GM19240 (cell line): Measurements from ENCODE around the gene FOXE3.
"Not testable (repeated sequence)": the region's sequence is repeated elsewhere in the genome, so short reads cannot be mapped to it uniquely, and the experiment has no call there.

Source experiments
- DNase-seq: peaks from one replicate; pipeline ENCODE4 v3.0.0; 2011; ENCODE audit warnings: low spot score; ENCODE audit not compliant: insufficient read length

FOXE3 gene

DNA sequence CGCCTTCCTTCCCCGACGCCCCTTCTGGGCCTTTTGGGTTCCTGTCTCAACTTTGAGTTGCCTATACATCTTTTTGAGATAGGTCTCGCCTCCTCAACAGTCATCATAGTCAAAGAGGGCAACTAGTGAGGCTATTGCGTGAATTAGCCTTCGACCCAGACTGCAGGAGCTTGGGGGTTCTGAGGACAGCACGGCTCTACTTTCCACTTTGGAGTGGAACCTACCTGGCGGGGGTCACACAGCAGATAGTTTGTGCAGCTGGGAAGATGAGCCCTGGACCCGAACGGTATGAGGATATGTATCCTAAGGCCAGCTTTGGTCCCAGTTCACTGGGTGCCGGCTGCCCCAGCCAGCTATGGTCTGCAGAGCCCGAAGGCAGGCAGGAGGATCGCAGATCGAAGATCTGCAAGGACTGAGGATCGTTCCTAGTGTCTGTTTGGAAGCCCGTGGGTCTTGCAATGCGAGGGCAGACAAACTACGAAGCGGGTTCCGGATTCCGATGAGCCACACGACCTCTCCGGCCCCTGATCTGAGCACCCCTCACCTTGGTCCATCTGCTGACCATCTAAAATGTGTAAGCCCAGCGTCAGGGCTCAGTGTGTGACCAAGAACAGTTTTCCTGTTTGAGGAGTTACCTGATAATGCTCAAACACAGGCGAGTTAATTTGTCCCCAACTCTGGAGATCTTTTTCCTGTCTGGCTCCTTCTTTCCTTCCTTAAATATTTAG, 29.9 kb downstream of the FOXE3 start:
- no peak for DNase-seq

DNA sequence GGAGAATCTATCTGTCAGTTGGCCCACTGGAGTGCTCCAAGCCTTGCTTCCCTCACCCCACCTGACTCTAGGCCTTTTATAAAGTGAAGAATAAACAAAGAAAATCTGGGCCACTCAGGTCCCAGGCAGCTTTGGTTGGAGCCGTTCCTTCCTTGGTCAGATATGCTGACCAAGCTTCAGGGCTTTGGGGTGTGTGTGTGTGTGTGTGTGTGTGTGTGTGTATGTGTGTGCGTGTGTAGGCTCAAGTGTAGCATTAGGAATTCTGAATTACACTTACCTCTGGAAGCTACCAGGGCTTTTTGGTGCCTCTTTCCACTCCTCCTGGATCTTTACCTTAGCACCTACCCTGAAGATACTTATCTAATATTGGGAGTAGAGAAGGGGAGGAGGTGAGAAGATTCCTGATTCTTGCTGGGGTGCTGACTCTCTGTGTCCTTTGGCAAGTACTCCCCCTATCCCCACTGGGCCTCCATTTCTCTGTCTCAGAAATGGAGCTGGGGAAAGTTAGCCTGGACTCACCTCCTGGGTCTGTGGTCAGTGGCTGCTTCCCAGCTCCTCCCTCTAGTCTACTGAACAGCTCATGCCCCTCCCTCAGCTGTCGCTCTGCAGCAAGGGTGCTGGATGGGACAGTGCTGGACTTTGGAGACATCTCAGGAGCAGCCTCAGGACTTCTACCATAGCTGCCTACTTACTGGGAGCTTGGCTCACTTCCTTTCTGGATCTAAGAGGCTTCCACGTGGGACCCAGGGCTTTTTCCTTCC, 32.6 kb downstream of the FOXE3 start:
- no peak for DNase-seq

DNA sequence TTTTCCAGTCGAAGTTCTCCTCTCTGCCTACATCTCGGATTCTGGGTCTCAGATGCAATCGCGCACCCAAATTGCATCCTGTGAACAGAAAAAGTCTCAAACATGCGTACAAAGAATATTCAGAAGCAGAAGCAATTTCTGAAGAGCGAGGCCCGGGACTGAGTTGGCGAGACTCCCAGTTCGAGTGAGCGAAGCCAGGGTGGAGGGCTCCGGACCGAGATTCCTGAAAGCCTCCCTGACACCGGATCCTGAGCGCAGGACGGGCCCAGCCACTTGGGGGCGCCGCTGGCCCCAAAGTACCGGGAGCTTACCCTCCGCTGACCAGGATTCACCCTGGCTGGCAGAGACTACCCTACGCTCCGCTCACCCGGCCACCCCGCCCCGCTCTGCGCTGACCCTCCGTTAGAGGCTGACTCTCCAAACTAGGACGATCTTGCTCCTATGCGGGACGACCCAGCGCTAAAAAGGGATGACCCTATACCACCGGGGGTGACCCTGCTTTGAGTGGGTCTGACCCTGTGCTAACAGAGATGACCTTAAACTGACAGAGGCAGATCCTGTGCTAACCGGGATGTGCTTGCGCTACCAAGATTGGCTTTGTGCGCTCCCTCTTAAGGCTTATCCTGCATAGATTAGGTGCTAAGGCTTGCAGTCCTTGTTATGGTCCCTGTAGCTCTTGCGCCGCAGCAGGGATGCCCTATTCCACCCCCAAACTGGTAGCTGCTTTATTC, 33.9 kb downstream of the FOXE3 start:
- DNase-seq, result no peak

DNA sequence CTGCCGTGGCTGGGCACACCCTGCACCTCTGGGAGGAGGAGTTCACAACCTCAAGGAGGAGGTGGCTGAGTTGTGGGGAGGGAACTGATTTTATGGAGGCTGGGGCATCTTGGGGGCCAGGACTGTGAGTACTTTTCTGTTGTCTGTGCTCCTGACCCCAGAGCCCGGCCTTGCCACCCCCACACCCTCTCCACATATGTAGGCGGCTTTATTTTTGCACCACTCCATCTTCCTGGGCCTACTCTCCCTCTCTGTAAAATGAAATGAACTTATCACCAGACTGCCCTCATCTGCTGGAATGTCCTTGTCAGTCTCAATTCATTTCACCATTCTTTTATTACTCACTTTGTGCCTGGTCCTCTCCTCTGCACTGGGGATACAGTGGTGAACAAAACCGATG, 34.5 kb downstream of the FOXE3 start:
- no peak for DNase-seq

DNA sequence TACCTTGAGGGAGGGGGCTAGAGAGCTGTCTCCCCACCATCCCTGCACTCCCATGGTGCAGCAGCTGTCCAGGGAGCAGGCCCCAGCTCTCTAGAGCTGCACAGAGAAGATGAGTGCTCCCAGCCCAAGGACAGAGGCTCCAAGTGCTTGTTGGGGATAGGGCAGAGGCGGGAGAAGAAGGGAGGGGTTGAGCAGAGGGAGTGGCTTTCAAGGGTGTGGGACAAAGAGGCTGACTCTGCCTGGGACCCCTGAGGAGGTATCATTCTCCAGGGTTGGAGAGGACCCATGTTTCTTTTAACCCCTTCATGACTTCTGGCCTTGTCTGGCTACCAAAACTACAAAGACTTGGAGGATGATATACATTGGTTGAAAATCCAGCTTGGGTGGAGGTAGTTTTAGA, 36.3 kb downstream of the FOXE3 start:
- DNase-seq, result no peak

DNA sequence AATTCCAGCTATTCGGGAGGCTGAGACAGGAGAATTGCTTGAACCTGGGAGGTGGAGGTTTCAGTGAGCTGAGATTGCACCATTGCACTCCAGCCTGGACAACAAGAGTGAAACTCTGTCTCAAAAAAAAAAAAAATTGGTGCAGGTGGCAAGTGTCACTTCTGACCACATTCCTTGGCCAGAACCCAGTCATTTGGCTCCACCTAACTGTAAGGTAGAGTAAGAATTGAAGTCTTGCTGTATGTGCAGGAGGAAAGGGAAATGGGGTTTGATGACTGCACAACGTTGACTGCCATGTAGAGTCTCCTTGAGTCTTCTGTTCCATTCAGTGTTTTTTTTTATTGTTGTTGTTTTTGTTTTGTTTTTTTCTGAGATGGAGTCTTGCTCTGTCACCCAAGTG, 37.8 kb downstream of the FOXE3 start:
- DNase-seq, result not testable (repeated sequence)

DNA sequence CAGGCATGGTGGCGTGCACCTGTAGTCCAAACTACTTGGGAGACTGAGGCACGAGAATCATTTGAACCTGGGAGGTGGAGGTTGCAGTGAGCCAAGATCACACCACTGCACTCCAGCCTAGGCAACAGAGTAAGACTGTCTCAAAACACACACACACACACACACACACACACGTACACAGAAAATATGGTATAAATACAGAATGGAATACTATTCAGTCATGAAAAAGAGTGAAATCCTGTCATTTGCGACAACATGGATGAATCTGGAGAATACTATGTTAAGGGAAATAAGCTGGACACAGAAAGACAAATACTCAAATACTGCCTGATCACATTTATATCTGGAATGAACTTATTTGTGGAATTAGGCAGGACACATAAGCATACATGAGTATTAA, 40.2 kb downstream of the FOXE3 start:
- DNase-seq, result no peak

DNA sequence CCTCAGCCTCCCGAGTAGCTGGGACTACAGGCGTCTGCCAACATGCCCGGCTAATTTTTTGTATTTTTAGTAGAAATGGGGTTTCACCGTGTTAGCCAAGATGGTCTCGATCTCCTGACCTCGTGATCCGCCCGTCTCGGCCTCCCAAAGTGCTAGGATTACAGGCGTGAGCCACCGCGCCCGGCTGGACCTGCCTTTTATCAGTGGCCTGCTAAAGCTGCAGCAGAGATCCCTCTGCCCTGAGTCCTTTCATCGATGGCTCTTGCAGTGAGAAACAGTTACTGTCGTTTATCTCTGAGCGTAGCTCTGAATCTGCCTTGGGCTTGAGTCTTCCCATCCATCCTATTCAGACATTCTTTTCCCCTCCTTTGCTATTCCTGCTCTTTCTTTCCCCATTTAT, 41.5 kb downstream of the FOXE3 start:
- DNase-seq, result not testable (repeated sequence)

DNA sequence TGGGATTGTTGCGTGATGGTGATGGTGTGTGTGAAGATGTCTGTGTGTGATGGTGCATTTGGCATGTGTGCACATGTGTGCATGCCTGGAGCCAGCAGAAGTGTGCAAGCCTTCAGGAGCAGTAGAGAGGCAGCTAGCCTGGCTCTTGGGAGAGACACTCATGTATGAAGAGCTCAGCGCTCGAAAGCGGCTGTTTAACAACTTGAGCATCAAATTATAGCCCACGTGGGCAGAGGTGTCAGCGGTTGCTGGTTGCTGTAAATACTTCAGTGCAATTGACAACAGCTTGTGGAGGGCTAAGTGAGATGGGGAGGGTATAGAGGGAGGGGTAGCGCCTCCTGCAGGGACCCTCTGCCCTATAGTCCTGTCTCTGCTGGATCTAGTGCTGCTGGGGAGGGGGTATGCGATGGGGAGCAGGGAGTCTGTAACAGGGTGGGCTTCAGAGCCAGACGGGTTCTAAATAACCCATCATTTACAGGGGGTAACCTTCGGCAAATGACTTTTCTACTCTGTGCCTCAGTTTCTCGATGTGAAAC, 43.2 kb downstream of the FOXE3 start:
- DNase-seq, result no peak

DNA sequence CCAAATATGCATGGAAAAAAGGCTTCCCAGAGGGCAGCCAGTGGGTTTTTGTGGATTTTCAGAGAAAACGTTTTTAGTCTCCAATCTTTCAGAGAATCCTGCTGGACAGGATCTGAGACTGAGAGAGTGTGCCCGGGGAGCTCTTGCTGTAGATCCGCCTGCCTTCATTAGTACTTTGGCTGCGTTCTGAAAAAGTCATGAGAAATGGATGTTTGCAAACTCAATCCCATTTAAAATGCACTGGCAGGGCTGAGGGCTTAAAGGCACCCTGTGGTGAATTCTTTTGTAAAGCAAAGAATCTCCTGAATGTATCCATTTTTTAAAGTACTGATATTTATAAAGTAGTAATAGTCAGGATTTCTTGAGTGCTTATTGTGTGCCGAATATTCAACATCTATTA, 44.0 kb downstream of the FOXE3 start:
- DNase-seq, result no peak

DNA sequence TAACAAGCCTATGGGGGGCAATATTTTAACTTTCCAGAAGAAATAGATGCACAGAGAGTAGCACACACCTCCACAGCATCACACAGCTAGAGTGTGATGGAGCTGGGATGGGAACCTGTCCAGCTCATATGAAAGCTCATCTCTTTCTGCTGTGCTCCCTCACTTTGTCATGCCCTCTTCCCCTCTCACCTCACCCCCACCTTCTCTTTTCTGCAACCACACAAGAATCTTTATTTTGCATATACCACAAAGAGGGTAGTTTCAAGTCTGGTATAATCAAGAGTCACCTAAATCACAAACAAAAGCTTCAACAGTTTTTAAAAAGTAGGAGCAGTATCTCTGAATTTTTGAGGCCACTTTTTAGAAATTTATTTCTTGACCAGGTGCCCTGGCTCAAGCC, 44.4 kb downstream of the FOXE3 start:
- no peak for DNase-seq

DNA sequence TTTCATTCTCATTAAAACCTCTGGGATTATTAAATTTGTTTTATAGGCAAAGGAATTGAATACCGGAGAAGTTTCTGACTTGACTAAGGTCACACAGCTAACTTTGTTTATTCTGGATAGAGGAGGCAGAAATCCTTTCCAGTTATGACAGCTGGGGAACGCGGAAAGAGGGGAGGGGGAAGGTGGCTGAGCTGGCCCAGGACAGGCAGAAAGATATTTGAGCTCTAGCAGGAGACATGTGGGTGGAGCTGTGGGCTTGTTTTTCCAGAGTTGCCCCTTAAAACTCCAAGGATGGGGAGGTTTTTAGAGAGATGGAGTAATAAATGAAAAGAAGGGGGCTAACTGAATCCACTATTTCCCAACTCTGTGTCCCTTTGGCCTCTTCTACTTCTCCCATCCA, 49.5 kb downstream of the FOXE3 start:
- DNase-seq, result no peak
